Measurements from ENCODE around the gene MRPL14.

The MRPL14 gene

GRCh38 chr6:44081753-44082152 lies 45.5 kb downstream of the MRPL14 start:
- no peak for DNase-seq

- DNase-seq: no peak
Measured at GRCh38 chr6:44080561-44081521, 46.4 kb downstream of the MRPL14 start.

- DNase-seq: no peak
Measured at GRCh38 chr6:44079672-44080071, 47.6 kb downstream of the MRPL14 start.

DNA sequence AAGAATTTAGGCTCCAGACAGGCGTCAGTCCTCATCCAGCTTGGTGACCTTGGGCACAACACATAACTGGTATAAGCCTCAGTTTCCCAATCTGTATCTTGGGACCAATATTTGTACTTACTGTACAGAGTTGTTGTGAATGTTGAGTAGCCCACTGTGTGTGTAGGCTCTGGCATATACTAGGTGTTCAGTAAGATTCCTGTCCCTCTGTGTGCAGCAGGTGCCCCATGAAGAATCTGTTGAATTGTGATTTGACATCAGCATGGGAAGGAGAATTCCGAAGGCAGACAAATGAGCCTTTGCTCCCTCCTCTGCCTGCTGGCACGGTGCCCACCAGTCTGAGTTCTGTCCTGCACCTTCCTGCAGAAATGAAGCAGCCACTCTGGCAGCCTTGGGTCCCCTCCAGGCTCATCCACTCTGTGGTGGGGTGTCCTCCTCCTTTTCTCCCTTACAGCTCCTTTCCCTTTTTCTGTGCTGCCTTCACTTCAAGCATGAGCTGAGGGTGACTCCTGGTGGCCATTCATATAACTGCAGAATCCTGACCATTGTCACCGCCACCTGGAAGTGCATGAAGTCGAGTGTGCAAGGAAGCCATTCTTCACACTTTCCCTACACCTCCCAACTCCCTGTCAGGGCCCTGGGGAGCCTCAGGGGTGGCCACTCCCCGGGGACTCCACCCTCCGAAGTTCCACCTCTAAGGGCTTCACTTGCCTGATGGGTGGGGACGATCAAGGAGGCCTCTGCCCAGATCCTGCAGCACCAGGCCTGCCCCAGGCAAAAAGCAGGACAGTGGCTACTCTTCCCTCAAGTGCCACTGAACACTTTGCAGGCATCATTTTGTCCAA lies 48.2 kb downstream of the MRPL14 start:
- DNase-seq: no peak

- no peak for DNase-seq
Measured at GRCh38 chr6:44078219-44078826, 48.9 kb downstream of the MRPL14 start.

DNA sequence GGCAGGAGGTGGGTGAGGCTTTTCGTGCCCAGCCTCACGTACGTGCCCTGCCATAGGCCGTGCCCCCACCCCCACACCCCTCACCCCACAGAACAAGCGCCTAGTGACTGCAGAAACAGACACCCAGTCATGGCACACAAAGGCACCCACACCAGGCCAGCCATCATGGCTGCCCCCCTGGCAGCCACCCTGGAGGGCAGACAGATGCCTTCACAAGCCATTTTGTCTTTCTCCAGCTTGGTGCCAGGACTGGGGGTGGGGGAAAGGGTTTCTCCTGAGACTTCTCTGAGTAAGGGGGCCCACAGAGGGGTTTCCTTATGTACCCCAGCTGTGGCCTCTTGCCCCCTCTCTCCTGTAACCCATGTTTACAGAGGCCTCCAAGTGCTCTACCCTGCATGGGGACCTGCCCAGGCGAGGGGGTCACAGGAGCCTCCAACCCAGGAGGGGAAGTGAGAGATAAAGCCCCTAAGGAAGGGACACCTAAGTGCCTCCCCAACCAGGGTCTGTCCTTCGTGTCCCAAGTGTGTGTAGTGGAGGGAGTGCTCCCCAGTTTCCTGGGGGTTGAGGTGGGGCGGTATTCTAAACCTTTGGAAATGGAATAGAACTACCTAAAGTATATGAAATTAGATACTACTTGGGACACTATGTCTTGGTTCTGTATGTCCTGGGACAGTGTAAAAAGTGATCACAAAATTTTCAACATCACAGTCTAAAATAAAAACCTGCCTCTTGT lies 49.9 kb downstream of the MRPL14 start:
- no peak for DNase-seq

- DNase-seq: no peak
Measured at GRCh38 chr6:44076356-44077213, 50.7 kb downstream of the MRPL14 start.

DNA sequence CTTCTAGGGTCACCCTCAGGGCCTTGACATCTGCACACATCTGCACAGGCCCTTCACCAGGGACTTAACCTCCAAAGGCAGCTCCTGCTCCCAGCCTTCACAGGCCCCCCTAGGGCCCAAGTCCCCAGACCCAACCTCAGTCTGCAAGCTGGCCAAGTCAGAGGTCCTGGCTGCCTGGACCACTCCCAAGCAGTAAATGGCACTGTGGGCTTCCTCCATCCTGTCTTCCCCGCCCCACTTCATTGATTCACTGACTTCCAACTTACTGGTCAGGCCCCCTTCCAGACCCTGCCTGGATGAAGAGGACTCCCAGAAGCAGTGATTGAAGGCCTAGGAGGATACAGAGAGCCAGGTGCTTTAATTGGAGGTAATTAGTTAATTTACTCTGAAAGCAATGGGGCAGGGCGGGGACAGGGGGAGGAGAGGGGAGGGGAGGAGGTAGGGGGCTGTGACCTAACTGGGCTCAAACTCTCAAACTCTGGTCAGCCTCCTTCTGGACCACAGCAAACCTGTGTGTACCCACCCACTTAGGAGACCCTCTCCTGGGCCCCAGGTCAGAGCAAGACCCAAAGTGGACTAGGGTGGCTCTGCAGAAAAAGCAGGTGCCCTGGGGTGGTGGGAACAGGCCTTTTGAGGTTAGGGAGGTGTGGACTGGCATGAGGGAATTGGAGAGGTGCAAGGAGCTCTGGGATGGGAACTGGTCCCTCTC lies 51.5 kb downstream of the MRPL14 start:
- no peak for DNase-seq

DNA sequence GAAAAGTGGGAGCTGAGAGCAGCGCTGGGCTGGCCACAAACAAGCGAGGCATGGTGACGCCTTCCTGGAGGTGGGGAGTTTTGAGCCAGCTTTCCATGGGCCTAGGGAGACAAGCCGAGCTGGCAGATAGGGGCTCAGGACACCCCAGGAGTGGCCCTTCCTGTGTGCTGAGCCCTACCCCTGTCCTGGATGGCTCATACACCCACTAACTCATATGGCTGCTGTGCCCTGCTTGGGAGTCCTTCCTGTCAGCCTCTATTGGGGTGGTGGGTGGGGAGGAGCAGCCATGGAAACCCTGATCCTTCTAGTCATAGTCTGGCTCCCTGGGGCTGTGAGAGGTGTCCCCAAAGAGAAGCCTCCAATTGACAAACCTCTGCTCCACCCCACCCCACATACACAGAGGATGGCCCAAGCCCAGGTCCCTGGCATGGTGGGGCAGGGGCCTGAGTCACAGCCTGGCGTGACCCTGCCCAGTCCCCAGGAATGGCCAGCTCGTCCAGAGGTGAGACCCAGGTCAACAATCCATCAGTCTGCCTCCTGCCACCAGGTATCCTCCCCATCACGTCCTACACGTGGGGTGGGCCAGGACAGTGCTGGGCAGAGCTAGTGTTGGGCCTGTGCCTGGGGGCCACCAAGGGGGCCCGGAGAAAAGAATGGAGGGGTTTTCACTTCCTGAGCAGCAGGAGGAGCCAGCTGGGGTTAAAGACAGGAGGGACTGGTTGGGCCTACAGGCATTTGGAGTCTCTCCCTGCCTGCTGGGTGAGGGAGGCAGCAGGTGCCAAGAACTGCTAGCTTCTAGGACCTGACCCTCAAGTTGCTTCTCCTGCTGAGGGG lies 52.2 kb downstream of the MRPL14 start:
- DNase-seq: no peak

GRCh38 chr6:44074439-44074812 lies 52.8 kb downstream of the MRPL14 start:
- DNase-seq: no peak

DNA sequence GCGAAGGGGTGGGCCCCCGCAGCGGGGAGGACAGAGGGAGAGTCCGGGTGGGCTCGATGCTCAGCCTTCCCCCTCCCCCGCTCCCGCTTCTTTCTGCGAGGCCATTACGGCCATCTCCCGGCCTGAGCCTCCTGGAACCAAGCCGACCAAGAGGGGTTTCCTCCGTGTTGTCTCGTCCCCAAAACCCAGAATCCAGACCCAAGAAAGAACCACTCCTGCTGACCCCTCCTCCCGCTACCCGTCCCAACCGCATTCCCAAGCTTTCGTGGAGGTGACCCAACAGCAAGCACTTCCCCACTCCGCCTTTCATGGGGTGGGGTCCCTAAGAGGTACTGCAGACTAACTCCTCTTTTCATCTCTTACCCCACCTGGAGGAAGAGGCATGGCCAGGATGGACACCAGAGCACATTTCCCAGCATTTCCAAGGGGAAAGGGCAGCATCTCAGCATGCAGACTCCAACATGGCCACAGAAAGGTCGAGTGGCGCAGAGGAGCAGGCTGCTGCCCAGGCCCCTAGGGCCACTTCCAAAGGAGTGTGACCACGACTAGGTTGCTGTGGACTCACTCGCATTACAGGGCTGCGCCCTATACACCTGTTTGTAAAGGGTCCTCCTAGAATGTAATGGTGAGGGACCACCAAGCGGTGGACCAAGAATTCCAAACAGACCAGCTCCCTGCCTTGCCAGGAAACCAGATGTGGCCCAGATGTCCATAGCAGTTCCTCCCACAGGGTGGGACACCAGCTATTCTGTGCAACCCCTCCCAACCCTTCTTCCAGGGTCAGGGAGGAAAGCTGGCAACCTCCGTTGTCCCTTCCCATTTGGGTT lies 53.4 kb downstream of the MRPL14 start:
- DNase-seq: no peak

GRCh38 chr6:44072959-44073611 lies 54.2 kb downstream of the MRPL14 start:
- no peak for DNase-seq

DNA sequence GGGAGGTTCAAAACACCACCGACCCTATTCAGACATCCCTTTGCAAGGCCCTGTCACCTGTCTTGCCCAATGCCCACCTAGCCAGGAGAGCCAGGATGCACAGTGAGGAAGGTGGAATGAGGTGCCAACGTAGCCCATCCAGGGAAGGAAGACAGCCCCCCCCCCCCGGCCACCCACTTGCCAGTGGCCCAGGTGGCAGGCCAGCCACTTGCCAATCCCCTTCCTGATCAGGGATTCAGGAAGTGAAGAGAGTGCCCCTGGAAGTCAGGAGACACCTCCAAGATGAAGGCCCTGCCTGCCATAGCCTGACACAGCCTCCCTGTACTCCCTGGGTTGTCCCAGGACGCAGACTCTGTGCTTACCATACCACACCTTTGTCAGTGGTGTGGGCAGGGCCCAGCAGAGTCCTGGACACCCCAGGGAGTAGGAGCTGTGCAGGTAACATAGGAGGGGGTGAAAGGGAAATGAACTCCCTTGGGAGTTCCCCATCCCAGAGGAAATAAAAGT lies 54.7 kb downstream of the MRPL14 start:
- no peak for DNase-seq

- no peak for DNase-seq
Measured at GRCh38 chr6:44071670-44072451, 55.4 kb downstream of the MRPL14 start.

DNA sequence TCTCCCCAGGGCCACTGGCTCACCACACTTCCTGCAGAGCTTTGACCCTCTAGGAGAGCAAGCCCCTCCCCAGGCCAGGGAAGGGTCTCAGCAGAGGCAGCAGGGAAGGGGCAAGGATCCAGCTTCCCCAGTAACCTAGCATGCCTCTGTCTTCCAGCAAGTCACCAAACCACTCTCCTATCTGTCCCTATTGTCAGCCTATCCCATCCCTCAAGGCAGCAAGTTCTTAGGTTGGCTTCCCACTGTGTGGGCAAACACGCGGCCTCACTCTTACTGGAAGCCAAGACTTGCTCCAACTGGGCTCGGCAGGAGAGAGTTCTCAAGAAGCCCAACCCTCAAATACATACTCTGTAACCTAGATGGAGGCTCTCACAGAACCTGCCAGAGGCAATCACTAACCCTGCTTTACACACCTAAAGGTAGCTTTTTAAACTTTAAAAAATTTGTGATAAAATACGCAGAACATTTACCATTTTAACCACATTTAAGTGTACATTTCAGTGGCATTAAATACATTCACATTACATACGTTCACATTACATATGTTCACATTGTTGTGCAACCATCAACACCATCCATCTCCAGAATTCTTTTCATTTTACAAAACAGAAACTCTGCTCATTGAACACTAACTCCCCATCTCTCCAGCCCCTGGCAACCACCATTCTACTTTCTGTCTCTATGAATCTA lies 58.5 kb downstream of the MRPL14 start:
- no peak for DNase-seq

Data from amygdala (tissue), 56 donors.